HG03280 (cell line): ENCODE data around the gene ATP2B2.

ENCODE experiments used
- ATAC-seq: cut with Tn5 transposase; IDR thresholded peaks from one replicate; pipeline ENCODE4 v1.9.1; 2021; ENCODE audit warnings: mild to moderate bottlenecking, moderate library complexity; ENCODE audit not compliant: unreplicated experiment

ATP2B2 gene

DNA sequence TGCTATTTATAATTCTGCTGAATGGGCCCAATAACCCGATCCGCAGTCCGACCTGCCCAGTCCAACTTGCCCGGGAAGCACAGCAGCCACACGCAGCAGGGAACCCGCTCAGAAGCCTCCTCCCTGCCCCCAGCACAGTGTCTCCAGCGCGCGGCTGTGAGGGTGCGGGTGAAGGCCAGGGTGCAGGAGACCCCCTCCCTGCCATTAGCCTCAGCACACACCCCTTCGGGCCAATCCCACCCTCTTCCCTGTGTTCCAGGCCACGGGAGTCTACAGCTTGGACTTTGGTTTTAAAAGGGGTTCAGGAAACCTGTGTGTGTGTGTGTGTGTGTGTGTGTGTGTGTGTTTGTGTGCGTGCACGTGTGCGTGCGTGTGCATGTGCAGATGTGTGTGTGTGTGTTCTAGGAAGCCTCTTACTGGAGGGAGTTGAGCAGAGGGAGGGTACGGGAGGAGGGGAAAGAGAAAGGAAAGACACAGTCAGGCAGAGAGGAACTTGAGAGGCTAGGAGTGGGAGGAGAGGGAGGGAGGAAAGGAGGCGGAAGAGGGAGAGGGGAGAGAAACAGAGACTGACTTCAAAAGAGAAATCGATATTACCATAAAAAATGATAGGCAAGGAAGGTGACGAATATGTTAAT lies 34.2 kb downstream of the ATP2B2 start:
- ATAC-seq = no peak

DNA sequence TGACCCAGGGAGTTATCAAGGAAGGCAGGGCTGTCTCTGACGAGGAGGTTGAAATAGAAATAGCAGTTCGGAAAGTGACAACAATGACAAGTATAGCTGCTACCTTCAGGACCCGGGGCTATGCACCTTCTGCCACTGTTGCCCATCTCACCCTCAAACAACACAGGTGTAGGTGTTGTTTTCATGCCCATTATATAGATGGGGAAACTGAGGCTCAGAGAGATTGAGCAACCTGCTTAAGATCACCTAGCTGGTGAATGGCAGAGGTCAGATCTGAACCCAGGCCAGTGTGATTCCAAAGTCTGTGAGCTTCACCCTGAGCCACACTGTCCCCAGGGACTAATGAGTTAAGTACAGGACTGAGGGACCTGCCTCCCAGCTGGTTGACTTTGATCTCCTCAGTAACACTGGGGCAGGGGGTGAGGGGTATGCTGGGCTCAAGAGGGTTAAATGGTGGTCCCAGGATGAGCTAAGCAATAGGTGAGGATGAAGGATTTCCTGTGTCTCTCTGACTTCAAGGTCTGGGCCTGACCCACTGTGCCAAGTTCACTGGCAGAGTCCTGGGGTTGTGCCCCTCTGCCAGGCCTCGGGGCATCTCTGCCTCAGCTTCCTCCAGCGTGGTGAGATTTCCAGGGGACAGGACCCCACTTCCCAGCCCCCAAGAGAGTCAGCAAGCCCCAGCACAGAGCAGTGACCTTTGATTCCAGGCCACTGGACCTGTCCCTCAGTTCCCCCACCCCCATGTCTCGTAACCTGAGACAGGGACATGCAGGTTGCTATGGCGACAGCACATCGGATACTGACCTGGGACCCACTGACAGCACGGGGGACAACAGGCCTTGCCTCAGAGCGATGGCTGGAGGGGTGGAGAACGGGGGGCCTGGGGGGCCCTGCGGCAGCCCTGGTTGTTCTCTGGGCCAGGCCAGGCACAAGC lies 35.0 kb downstream of the ATP2B2 start:
- no peak for ATAC-seq

DNA sequence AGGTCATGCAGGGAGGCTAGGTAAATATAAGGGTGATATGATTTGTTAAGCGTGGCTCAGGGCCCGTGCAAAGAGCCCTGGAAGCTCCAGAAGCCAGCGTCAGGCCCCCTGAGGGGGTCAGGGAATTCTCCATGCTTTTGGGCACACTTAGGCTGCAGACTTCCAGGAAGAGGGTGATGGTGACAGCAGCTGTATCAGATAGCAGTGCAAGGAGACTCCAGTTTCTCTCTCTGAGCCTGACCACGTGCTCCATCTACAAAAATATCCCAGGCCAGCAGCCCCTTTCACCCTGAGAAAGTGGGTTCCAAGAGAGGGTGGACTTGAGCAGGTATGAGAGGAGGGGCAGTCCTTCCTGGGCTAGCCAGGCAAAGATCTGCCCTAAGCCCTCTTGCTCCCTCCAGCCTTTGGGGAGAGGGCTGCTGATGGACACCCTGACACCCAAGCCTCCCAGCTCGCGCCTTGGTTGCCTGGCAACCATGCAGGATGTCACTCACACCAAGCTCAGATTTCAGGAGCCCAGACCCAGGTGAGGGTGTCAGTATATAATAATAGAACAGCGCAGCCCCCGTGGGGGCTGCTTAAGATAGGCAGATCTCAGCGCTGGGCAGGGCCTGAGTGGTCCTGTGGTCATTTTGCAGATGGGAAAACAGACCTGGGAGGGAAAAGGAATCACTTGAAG lies 35.8 kb downstream of the ATP2B2 start:
- ATAC-seq = no peak

DNA sequence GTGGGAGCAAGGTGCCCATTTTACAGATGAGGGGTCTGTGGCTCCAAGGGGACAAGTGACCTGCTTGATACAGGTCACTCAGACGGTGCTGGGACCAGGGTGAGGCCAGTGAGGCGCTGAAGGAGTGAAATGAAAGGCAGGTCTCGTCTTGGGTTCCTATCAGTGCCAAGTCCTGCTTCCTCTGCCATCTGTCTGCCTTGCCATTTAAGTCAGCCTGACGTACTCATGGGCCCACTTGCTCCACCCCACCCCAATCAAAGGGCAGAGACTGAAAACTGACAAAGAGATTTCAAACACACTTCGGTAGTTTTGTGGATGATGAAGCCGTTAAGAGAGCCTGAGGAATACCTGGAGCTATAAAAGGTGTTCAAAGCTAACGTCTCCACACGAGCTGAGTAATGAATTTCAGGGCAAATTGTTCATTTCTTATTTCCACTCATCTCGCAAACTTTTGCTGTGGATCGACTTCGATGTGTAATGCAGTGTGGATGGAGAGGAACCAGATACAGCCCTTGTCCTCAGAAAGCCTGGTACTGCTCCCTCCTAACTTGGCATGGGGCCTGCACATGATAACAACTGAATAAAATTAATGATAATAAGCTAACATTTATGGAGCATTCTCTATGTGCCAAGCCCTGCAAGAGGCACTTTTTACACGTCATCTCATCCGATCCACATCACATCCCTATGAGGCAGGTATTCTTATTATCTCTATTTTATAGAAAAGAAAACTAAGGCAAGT lies 36.6 kb downstream of the ATP2B2 start:
- no peak for ATAC-seq

DNA sequence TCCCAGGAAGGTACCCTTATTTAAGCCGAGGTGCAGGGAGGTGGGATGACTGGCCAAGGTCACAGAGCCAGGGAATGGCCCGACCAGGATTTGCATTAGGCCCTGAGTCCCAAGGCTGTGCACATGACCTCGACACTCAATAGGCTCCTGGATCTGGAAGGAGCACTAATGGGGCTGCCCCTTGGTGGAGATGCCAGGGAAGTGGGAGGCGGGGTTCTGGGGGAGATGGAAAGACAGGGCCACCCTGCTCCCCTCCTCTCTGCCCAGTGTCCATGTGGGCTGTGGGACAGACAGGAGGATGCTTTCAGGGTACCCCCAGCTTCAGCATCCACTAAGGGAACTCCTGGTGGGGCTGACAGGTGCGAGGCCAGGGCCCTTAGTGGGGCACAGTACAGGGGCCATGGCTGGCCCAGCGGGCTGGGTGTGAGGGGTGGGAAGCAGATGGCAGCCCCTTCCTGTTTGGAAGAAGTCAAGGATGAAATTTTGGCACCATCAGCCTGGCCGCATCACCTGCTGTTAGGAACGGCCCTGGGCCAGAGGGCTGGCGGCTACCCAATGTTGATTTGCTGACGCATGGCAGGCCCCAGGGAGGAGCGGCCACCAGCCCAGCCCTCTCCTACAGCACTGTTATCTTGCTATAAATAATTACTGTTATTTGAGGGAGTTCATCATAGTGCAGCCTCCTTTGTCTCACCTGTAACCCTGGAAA lies 37.3 kb downstream of the ATP2B2 start:
- no peak for ATAC-seq

DNA sequence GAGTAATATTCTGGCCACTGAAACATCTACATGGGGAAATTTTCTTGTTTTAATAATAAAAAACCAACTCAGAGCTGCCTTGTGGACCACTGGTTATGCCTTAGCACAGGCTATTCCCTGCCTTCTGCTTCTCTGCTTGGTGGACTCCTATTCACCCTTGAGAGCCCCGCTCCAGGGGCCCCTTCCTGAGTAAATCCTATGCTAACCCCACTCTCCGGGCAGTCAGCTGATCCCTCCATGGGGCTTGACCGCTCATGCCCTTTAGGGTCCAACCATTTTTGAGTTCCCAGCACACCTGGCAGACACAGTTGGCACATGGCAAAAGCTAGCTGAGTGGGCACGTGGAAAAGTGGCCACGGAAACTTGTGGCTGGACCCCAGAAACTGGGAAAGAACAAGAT lies 38.2 kb downstream of the ATP2B2 start:
- ATAC-seq = no peak

DNA sequence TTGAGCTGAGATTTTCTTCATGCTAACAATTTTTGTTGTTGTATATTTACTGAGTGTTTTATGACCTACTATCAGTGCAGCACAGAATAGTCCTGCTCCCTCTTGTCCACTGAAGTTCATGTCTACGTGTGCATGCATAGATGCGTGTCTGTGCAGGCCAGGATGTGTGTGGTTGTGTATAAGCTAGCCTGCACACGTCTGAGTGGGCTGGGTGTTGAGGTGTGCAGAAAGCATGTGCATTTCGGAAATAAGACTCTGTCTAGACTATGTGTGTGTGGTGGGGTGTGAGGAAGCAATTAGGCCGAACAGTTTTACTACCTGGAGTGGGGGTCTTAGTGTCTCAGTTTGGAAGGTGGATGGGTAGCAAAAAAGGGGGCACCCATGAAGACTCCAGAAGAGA lies 39.2 kb downstream of the ATP2B2 start:
- no peak for ATAC-seq

DNA sequence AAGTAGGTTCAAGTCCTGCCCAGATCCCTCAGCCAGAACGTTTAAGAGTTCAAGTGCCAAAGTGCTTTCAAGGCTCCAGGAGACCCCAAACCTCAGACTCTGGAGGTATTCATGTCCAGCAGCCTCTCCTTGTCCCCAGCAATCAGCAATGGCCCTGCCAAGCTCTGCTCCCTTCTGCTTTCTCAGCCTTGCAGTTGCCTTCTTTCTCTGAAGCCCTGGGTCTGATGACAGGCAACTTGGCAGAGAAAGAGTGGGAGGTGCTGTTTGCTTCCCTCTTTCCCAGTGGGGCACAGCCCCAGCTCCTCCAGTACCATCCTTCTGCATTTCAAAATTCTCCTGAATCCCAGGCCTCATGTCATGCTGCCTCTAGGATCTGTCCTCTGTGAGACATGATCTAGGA lies 40.2 kb downstream of the ATP2B2 start:
- ATAC-seq = no peak

DNA sequence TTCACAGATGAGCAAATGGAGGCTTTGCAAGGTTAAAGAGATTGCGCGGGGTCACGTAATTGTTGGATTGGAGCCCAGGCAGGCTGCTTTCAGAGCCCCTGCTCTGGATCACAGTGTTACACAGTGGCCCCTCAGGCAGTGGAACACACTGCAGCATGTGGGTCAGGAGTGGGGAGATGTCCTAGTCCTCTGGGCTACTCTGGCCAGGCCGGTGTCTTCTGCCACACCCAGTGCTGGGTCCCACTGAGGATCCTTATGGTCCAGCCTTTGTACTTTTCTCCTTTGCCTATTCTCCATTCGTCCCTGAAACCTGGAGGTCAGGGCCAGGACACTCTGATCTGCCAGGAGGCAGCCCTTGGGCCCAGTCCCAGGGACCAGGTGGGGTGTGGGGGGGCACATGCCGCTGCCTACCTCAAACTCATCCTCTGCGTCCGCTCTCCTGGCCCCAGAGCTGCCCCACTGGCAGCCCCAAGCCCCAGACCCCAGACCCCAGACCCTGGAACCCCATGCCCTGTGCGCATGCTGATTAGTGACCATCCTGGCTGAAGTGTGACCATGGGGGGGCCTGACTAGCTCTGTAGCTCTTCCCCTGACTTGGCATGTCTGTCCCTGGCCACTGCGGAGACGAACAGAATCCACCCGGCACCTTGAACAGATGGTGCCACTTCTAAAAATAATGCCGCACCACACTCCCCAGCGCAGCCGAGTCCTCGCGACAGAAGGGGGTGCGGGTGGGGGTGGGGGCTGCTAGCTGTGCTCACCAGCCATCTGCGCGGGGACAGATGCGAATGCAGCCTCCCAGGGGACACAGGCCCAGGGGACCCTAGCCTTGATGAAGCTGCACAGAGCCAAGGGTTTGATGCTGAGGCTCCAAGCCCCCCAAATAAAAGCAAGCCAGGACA lies 41.6 kb downstream of the ATP2B2 start:
- no peak for ATAC-seq

DNA sequence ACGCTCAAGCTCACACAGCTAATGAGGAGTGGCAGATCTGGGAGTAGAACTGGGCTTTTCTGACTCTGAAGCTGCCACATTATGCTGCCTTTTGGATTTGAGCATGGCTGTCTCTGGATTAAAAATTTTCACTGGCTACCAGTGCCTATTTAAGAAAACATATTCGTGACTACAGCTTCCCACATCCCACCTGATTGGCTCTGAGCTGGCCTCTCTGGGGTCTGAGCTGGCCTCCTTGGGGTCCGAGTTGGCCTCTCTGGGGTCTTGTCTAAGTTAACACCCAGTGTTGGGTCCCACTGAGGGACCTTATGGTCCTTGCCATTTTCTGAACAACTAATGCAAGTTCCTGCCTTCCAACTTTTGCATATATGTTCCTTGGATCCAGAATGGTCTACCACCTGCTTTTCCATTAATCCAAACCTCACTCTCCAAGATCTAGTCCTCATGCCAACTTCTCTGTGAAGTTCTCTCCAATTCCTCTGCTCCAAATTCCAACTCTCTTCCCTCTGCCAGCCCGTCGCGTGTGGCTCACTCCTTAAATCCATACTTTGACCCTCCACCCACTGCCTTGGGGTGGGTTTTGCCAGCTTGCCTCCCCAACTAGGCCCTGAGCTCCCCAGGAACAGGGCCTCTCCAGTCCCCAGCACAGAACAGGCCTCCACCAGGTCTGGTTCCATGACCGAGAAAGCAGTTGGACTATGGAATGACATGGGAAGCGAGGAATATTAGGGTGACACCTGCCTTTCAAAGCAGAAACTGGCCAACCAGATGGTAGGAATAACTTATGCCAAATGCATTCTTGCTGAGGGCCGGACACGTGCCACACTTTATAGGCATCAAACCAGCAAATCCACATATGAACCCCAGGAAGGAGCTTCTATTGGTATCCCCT lies 42.5 kb downstream of the ATP2B2 start:
- no peak for ATAC-seq

DNA sequence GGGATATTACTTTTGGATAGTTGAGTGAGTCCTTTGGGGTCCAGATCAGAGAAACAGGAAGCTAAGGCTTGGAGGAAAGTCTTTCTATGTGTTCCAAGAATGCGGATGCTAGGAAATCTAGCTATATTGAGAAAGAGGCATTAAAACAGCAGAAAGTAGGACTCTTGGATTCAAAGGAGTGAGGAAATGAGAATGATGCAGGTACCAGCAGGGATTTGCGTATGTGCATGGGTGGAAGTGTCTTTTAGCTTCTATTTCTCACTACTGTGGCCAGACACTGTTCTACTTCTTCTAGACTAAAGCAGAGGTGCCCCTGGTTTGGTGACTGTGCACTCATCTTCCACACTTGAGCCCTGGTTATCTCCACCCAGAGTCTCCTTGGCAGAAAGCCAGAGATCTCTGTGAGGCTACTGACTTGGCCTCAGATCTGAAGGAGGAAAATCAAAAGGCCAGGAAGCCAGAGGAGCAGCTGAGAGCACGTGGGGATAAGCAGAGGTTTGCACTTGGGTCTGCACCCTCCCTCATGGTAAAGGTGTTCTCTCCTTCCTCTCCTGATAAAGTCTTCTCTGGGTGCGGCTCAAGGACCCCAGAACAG lies 44.3 kb downstream of the ATP2B2 start:
- ATAC-seq = no peak

DNA sequence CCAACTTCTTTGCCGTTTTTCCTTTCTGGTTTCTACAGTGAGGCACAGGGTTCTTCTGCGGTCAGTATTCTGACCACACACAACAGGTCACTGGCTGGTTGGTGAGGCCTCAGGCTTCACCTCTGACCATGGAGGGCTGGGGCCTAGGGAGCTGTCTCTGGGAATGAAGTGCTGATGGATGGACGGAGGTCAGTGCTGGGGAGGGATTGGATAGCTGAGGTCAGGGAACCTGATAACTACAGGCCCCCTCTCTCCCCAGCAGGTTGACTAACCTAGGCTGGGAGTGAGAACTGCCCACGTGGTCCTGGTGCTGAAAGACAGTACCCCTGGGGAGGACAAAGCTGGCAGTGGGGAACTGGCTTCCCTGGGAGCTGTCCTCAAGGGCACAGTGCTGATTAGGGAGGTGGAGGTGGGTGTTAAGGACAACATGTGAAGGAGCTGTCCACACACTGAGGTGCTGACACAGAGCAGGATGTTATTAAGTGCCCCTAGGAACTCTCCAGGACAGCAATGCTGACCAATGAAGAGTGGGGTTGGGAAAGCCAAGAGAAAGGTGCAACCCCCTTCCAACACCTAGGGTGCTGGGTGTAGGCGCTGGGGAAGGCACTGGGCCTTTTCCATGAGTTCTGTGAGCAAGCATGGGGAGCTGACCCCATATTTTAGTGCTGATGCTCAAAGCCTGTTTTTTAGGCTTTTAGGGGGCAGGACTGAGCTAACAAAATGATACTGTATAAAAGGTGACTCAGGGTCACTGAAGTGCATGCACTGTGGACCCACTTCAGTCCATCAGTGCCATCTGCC lies 45.2 kb downstream of the ATP2B2 start:
- ATAC-seq = no peak

DNA sequence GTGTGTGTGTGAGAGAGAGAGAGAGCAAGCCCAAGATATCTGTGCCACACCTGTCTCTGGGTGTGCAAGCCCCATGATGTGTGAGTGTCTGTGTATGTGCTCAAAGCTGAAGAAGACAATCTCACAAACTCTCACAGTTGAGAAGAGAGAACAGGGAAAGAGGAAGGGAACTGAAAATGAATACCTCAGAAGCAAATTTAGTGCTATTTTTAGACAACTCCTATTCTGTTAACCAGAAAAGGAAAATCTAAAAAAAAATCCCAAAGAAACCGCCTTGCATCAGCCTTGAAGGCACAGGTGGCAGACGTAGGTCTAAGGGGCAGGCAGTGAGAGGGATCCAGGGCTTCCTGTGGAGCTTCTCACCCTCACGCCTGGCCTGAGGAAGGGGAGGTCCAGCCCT lies 47.8 kb downstream of the ATP2B2 start:
- no peak for ATAC-seq

DNA sequence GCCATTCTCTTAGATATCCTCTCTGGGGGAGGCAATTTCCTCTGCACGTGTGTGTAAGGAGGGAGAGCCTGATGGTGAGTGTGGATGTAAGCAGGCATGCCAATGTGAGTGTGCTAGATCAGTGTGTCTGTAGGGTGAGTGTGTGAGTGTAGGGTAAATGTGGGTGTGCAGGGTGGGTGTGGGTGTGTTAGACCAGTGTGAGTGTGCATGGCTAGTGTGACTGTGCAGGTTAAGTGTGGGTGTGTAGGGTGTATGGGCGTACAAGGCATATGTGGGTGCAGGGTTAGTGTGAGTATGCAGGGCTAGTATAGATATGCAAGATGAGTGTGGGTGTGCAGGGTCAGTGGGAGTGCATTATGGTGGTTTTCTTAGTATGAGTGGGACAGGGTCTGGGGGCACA lies 48.4 kb downstream of the ATP2B2 start:
- no peak for ATAC-seq

DNA sequence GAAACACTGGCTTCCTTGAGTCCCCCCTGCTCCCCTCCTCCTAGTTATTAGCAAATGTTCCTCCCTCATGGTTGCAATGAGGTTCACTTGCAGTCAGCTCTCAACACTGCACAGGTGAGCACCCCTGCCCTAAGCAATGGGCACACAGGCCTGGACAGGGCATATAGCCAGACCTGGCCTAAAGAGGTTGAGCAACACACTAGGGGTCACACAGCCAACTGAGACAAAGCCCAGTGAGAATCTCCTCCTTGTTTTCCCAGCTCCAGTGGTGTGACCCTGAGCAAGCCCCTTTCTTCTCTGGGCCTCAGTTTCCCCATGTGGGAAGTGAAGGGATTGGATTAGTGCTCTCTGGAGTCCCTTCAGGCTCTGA lies 49.9 kb downstream of the ATP2B2 start:
- ATAC-seq = no peak

DNA sequence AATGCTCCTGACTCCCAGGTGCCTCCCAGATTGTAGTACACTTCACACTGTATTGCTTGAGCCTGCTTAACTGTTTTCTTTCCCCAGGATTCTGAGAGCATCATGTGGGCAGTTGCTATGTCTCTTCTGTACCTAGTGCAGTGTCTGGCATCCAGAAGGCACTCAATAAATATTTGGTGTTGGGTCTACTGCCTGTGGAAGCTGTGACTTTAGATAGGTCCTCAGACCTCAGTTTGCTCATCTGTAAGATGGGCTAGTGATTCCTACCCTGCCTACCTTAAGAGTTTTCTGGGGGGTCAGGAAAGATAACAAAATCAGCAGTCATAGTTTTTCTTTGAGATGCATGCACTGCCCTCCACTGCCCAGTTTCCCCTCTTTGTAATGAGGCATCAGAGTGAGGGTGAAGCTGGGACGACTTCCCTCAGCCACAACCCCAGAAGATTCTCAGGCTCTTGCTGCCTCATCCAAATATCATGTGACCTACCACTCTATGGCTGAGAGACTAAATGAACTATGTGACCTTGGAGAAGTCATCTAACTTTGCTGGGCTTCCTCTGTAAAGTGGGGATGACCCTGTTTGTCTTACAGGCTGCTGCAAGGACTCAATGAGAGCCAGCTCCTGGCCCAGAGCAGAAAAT lies 50.4 kb downstream of the ATP2B2 start:
- ATAC-seq = no peak
